GM23338 (cell line): ENCODE measurements around the gene CMTM5. TPM values are rescaled to one million over a fixed set of nuclear protein-coding genes. Genes with fewer than 3 reads are reported as not detected.
A peak's percentile ranks its signal among the peaks of the same experiment; 100 is the strongest.

Source experiments
- ATAC-seq: fragments of 200-7000 bp; cut with Tn5 transposase; 3 replicates; pipeline ENCODE4 v1.9.1; 2020
- DNase-seq: peaks from one replicate; pipeline ENCODE4 v3.0.0-alpha.2; 2015; ENCODE audit warnings: low spot score
- H2AFZ ChIP-seq: fragments of 200-600 bp; sonication (generic); 2 replicates; pipeline ENCODE4 v1.8.0; 2016; ENCODE audit warnings: antibody characterized with exemption, mild to moderate bottlenecking, moderate library complexity
- H3F3A ChIP-seq: fragments of 200-600 bp; sonication (generic); replicated peaks from 2 replicates; pipeline ENCODE4 v1.8.0; 2017; ENCODE audit warnings: antibody characterized with exemption, mixed run types, low read depth
- H3K27ac ChIP-seq: fragments of 200-600 bp; sonication (generic); 2 replicates; pipeline ENCODE4 v1.6.1; 2016; ENCODE audit warnings: low read depth
- H3K27me3 ChIP-seq: fragments of 200-600 bp; sonication (generic); 2 replicates; pipeline ENCODE4 v1.8.0; 2016; ENCODE audit warnings: mild to moderate bottlenecking, mixed run types, moderate library complexity; ENCODE audit not compliant: insufficient read depth
- H3K36me3 ChIP-seq: fragments of 200-600 bp; sonication (generic); 2 replicates; pipeline ENCODE4 v1.8.0; 2016; ENCODE audit warnings: mild to moderate bottlenecking; ENCODE audit not compliant: insufficient read depth
- H3K4me1 ChIP-seq: fragments of 200-600 bp; sonication (generic); 2 replicates; pipeline ENCODE4 v1.8.0; 2016; ENCODE audit warnings: mild to moderate bottlenecking, moderate library complexity; ENCODE audit not compliant: insufficient read depth
- H3K4me2 ChIP-seq: fragments of 200-600 bp; sonication (generic); 2 replicates; pipeline ENCODE4 v1.7.1; 2017; ENCODE audit warnings: mixed run types
- H3K4me3 ChIP-seq: fragments of 200-600 bp; sonication (generic); 2 replicates; pipeline ENCODE4 v1.6.1; 2016; ENCODE audit warnings: mixed run types
- H3K79me2 ChIP-seq: fragments of 200-600 bp; sonication (generic); replicated peaks from 2 replicates; pipeline ENCODE4 v1.8.0; 2017; ENCODE audit warnings: mild to moderate bottlenecking; ENCODE audit not compliant: insufficient read depth
- H3K9me2 ChIP-seq: fragments of 200-600 bp; sonication (generic); 2 replicates; pipeline ENCODE4 v1.8.0; 2017; ENCODE audit not compliant: insufficient read depth
- H4K20me1 ChIP-seq: fragments of 200-600 bp; sonication (generic); replicated peaks from 2 replicates; pipeline ENCODE4 v1.8.0; 2017; ENCODE audit warnings: mild to moderate bottlenecking; ENCODE audit not compliant: insufficient read depth
- H3K27ac Mint-ChIP-seq: 2 replicates; pipeline ENCODE4 v1.8.0; 2020; ENCODE audit warnings: inconsistent platforms, mild to moderate bottlenecking, moderate library complexity, mixed read lengths
- H3K27me3 Mint-ChIP-seq: 3 replicates; pipeline ENCODE4 v1.8.0; 2022; ENCODE audit warnings: low read depth, mild to moderate bottlenecking, moderate library complexity, mixed read lengths, inconsistent platforms; ENCODE audit not compliant: insufficient read depth, poor library complexity
- H3K36me3 Mint-ChIP-seq: 3 replicates; pipeline ENCODE4 v1.8.0; 2021; ENCODE audit warnings: low read depth, mild to moderate bottlenecking, inconsistent platforms, moderate library complexity, mixed read lengths
- H3K4me1 Mint-ChIP-seq: 3 replicates; pipeline ENCODE4 v1.8.0; 2020; ENCODE audit warnings: mild to moderate bottlenecking, inconsistent platforms, mixed read lengths
- H3K4me3 Mint-ChIP-seq: 3 replicates; pipeline ENCODE4 v1.8.0; 2021; ENCODE audit warnings: moderate library complexity, mild to moderate bottlenecking, inconsistent platforms, mixed read lengths
- H3K9me3 Mint-ChIP-seq: 3 replicates; pipeline ENCODE4 v1.8.0; 2020; ENCODE audit warnings: moderate library complexity, mild to moderate bottlenecking, inconsistent platforms, mixed read lengths
- CTCF ChIP-seq, 2 experiments: fragments of 200-600 bp in 1 of 2; sonication (generic) in 1 of 2; conservative IDR thresholded peaks; 2 replicates each; pipeline versions ENCODE4 v1.5.1 to v1.6.1; 2016 to 2017; ENCODE audit warnings: antibody characterized with exemption in 2 of 2, low read depth in 2 of 2, mild to moderate bottlenecking in 2 of 2, moderate library complexity in 1 of 2
- ETS1 ChIP-seq: IDR thresholded peaks from 2 replicates; pipeline ENCODE4 v1.6.1; 2016; ENCODE audit warnings: antibody characterized with exemption
- EZH2phosphoT487 ChIP-seq: fragments of 200-600 bp; sonication (generic); IDR thresholded peaks from one replicate; pipeline ENCODE4 v1.8.1; 2018; ENCODE audit warnings: antibody characterized with exemption; ENCODE audit not compliant: unreplicated experiment
- POLR2AphosphoS5 ChIP-seq: IDR thresholded peaks from 2 replicates; pipeline ENCODE4 v1.6.1; 2016; ENCODE audit warnings: antibody characterized with exemption, low read depth
- ZNF114 ChIP-seq: fragments of 250-450 bp; sonication (Bioruptor Pico); IDR thresholded peaks from 2 replicates; pipeline ENCODE4 v1.5.0; 2020; ENCODE audit warnings: mild to moderate bottlenecking, moderate library complexity
- ZNF331 ChIP-seq: fragments of 250-450 bp; sonication (Bioruptor Pico); IDR thresholded peaks from 2 replicates; pipeline ENCODE4 v1.5.0; 2020; ENCODE audit warnings: low read depth, mild to moderate bottlenecking, moderate library complexity
- ZNF462 ChIP-seq: fragments of 250-450 bp; sonication (Bioruptor Pico); IDR thresholded peaks from 2 replicates; pipeline ENCODE4 v1.5.0; 2020; ENCODE audit warnings: mild to moderate bottlenecking, moderate library complexity
- polyA plus RNA-seq: library from polyadenylated mRNA; unstranded; fragments of >200 nt; fragmentation: Nextera tagmentation; extraction: Ambion mirVana; gene quantifications from 2 replicates; pipeline ENCODE4 v1.2.1, GENCODE V29; 2016
- total RNA-seq: library from RNA; depleted of rRNA; stranded (reverse); fragments of >200 nt; shearing (Covaris generic); gene quantifications from 2 replicates; pipeline ENCODE4 v1.2.3, GENCODE V29; 2014

CMTM5 gene
- total and polyA plus RNA-seq, 2 experiments from 2014 or later, result 0.24 TPM; not detected in 1

- Histone ChIP-seq H4K20me1 (peaks cover 3% of the 10 kb centered on the region; the same call in 1 of the 2 replicates), H3K27me3 (peaks cover 16% of the 10 kb centered on the region), H3K4me3 (no peak overlapping the region), H3K4me1 (peaks cover 22% of the 10 kb centered on the region), H3K27ac (0 out of 2 replicates have a peak overlapping the region, but pooled peaks have one; percentile 12), H2AFZ (no peak overlapping the region), H3K9me2 (no peaks in the 10 kb centered on the region), H3K4me2 (no peak overlapping the region), H3K79me2 (peaks cover 6% of the 10 kb centered on the region; the same call in 1 of the 2 replicates), H3K36me3 (no peaks in the 10 kb centered on the region), H3F3A (peaks cover 9% of the 10 kb centered on the region; the same call in 1 of the 2 replicates)
- DNase-seq, result no peak
- ATAC-seq, result no peak
- Mint-ChIP-seq H3K36me3 (peaks cover 30% of the 10 kb centered on the region), H3K27ac (no peak overlapping the region), H3K9me3 (no peaks in the 10 kb centered on the region; the same call in 2 of the 3 replicates), H3K27me3 (peaks cover 21% of the 10 kb centered on the region), H3K4me1 (peaks cover 33% of the 10 kb centered on the region), H3K4me3 (no peak overlapping the region; the same call in 2 of the 3 replicates)
- TF ChIP-seq CTCF (conservative IDR thresholded peaks at IDR 0.05; ENCODE audit: low read depth in 2 of 2), result no peak
Measured at GRCh38 chr14:23361320-23361719, 15.5 kb upstream of the CMTM5 start.

- ATAC-seq, result no peak
- H3K4me2 ChIP-seq, result no peak overlapping the region
- H3K27me3 ChIP-seq, result peaks cover 16% of the 10 kb centered on the region
- peaks cover 27% of the 10 kb centered on the region for H3K36me3 Mint-ChIP-seq
- no peaks in the 10 kb centered on the region; the same call in 2 of the 3 replicates for H3K9me3 Mint-ChIP-seq
- H3K79me2 ChIP-seq, result peaks cover 6% of the 10 kb centered on the region; the same call in 1 of the 2 replicates
- DNase-seq, result no peak
- no peak overlapping the region; the same call in 2 of the 3 replicates for H3K4me3 Mint-ChIP-seq
- H3K27ac Mint-ChIP-seq, result no peak overlapping the region
- peaks cover 3% of the 10 kb centered on the region; the same call in 1 of the 2 replicates for H4K20me1 ChIP-seq
- no peak overlapping the region for H3K4me3 ChIP-seq
- H2AFZ ChIP-seq, result no peak overlapping the region
- no peaks in the 10 kb centered on the region for H3K36me3 ChIP-seq
- H3K4me1 ChIP-seq, result peaks cover 24% of the 10 kb centered on the region
- peaks cover 25% of the 10 kb centered on the region for H3K27me3 Mint-ChIP-seq
- no peaks in the 10 kb centered on the region for H3K9me2 ChIP-seq
- peaks cover 36% of the 10 kb centered on the region for H3K4me1 Mint-ChIP-seq
- no peak overlapping the region for H3K27ac ChIP-seq
- H3F3A ChIP-seq, result peaks cover 12% of the 10 kb centered on the region
- no peak for TF ChIP-seq ETS1
- no peak for TF ChIP-seq ZNF331 (CRISPR knock-in tag)
- no peak for TF ChIP-seq POLR2AphosphoS5
- no peak for TF ChIP-seq ZNF114 (CRISPR knock-in tag)
- no peak for TF ChIP-seq EZH2phosphoT487
- TF ChIP-seq ZNF462 (CRISPR knock-in tag), result no peak
- TF ChIP-seq CTCF (conservative IDR thresholded peaks at IDR 0.05; ENCODE audit: low read depth in 2 of 2), result no peak
Measured at GRCh38 chr14:23361763-23362162, 15.1 kb upstream of the CMTM5 start.
